ENCODE measurements around the gene ANKRD6.

GRCh38 chr6:89522778-89523177, 89.8 kb downstream of the ANKRD6 start:
- no peak for TF ChIP-seq CTCF (IDR thresholded peaks at IDR 0.05)
- no peak for TF ChIP-seq POLR2A (IDR thresholded peaks at IDR 0.05)
